D721Med (cell line): ENCODE data around the gene GEMIN5.

Source experiments
- DNase-seq: peaks from one replicate; pipeline ENCODE4 v3.0.0; 2011; ENCODE audit warnings: low spot score; ENCODE audit not compliant: insufficient read length
- FAIRE-seq: peaks from 2 replicates; lab custom pipeline; 2011; peaks lifted over from hg19 to GRCh38; lab: Jason Lieb, UNC
- CTCF ChIP-seq: IDR thresholded peaks from 2 replicates; pipeline ENCODE4 v1.5.1; 2012; ENCODE audit warnings: mild to moderate bottlenecking, control low read depth; ENCODE audit not compliant: insufficient read depth; ENCODE audit errors: missing control alignments

Gene GEMIN5

GRCh38 chr5:154949781-154950180 lies 11.8 kb upstream of the GEMIN5 start:
- DNase-seq: no peak
- no peak for FAIRE-seq
- no peak for TF ChIP-seq CTCF

GRCh38 chr5:154948313-154948712 lies 10.3 kb upstream of the GEMIN5 start:
- DNase-seq (no peak), FAIRE-seq (no peak)
- no peak for TF ChIP-seq CTCF

GRCh38 chr5:154947778-154948177 lies 9.8 kb upstream of the GEMIN5 start:
- FAIRE-seq (no peak), DNase-seq (no peak)
- no peak for TF ChIP-seq CTCF

- FAIRE-seq: no peak
- DNase-seq: no peak
- TF ChIP-seq CTCF: peak; percentile 58
These were observed 7.8 kb upstream of the GEMIN5 start for GRCh38 chr5:154945695-154946301.

- TF ChIP-seq CTCF: no peak
- no peak for DNase-seq
- no peak for FAIRE-seq
These were observed 6.7 kb upstream of the GEMIN5 start for GRCh38 chr5:154944716-154945115.

GRCh38 chr5:154943527-154943926 lies 5.5 kb upstream of the GEMIN5 start:
- DNase-seq (no peak), FAIRE-seq (no peak)
- TF ChIP-seq CTCF: no peak

- no peak for TF ChIP-seq CTCF
- FAIRE-seq (no peak), DNase-seq (peak; percentile 85)
These were observed 3.0 kb upstream of the GEMIN5 start, which contains the start of gene MRPL22 for GRCh38 chr5:154940772-154941620. Gene MRPL22, plus strand, starts transcription at chr5:154941073. Its CDS starts 38 bp downstream, at chr5:154941111.
